OCI-LY1 (cell line): ENCODE measurements around the gene ETV6.

Experiments used
- H2AFZ ChIP-seq: fragments of 200-600 bp; sonication (generic), shearing (Covaris generic); 2 replicates; pipeline ENCODE4 v1.6.0; 2014; ENCODE audit warnings: antibody characterized with exemption, mild to moderate bottlenecking, low read length
- H3F3A ChIP-seq: fragments of 200-600 bp; sonication (generic), shearing (Covaris generic); 2 replicates; pipeline ENCODE4 v1.6.0; 2014; ENCODE audit warnings: mild to moderate bottlenecking, antibody characterized with exemption, low read length, moderate library complexity; ENCODE audit not compliant: insufficient read depth
- H3K27ac ChIP-seq: fragments of 200-600 bp; sonication (generic); 2 replicates; pipeline ENCODE4 v1.5.1; 2014; ENCODE audit warnings: low read length, mixed run types, mild to moderate bottlenecking, low read depth; ENCODE audit not compliant: poor library complexity, severe bottlenecking
- H3K27me3 ChIP-seq: fragments of 200-600 bp; sonication (generic); 2 replicates; pipeline ENCODE4 v1.6.0; 2014; ENCODE audit warnings: antibody characterized with exemption, mild to moderate bottlenecking, low read length, moderate library complexity; ENCODE audit not compliant: insufficient read depth
- H3K36me3 ChIP-seq: fragments of 200-600 bp; sonication (generic); 2 replicates; pipeline ENCODE4 v1.6.1; 2014; ENCODE audit warnings: mild to moderate bottlenecking, antibody characterized with exemption, low read length, moderate library complexity, mixed read lengths; ENCODE audit not compliant: insufficient read depth
- H3K4me1 ChIP-seq: fragments of 200-600 bp; sonication (generic); 2 replicates; pipeline ENCODE4 v1.5.1; 2014; ENCODE audit warnings: mild to moderate bottlenecking, low read length, moderate library complexity; ENCODE audit not compliant: insufficient read depth, severe bottlenecking
- H3K4me2 ChIP-seq: fragments of 200-600 bp; sonication (generic), shearing (Covaris generic); 2 replicates; pipeline ENCODE4 v1.6.1; 2014; ENCODE audit warnings: low read length
- H3K4me3 ChIP-seq: fragments of 200-600 bp; sonication (generic); 2 replicates; pipeline ENCODE4 v1.5.1; 2014; ENCODE audit warnings: low read length, low read depth, mild to moderate bottlenecking, mixed read lengths; ENCODE audit not compliant: poor library complexity, severe bottlenecking
- H3K79me2 ChIP-seq: fragments of 200-600 bp; shearing (Covaris generic); 2 replicates; pipeline ENCODE4 v1.6.1; 2016; ENCODE audit warnings: mixed run types, low read length, mixed read lengths; ENCODE audit not compliant: insufficient read depth
- H3K9ac ChIP-seq: fragments of 200-600 bp; sonication (generic), shearing (Covaris generic); 2 replicates; pipeline ENCODE4 v1.6.1; 2014; ENCODE audit warnings: mild to moderate bottlenecking, low read length, mixed read lengths
- H3K9me2 ChIP-seq: fragments of 200-600 bp; sonication (generic), shearing (Covaris generic); 2 replicates; pipeline ENCODE4 v1.6.1; 2014; ENCODE audit warnings: low read depth, mild to moderate bottlenecking, low read length, mixed read lengths
- H3K9me3 ChIP-seq: fragments of 200-600 bp; shearing (Covaris generic); 2 replicates; pipeline ENCODE4 v1.6.1; 2014; ENCODE audit warnings: low read length, mixed read lengths
- H4K20me1 ChIP-seq: fragments of 200-600 bp; sonication (generic), shearing (Covaris generic); 2 replicates; pipeline ENCODE4 v1.6.0; 2016; ENCODE audit warnings: mild to moderate bottlenecking, low read length; ENCODE audit not compliant: insufficient read depth
- CTCF ChIP-seq: fragments of 200-600 bp; sonication (generic), shearing (Covaris generic); IDR thresholded peaks from 2 replicates; pipeline ENCODE4 v1.5.1; 2017; ENCODE audit warnings: mild to moderate bottlenecking, antibody characterized with exemption, low read length, moderate library complexity, mixed read lengths
- EZH2 ChIP-seq: fragments of 200-600 bp; sonication (generic), shearing (Covaris generic); IDR thresholded peaks from 2 replicates; pipeline ENCODE4 v1.8.0; 2017; ENCODE audit warnings: borderline replicate concordance, mixed run types, mild to moderate bottlenecking, antibody characterized with exemption, low read length, moderate library complexity, mixed read lengths

The ETV6 gene

GRCh38 chr12:11916771-11917170, 267.3 kb downstream of the ETV6 start:
- Histone ChIP-seq H3F3A (no peaks in the 10 kb centered on the region), H3K4me2 (no peak overlapping the region), H3K79me2 (no peaks in the 10 kb centered on the region), H3K27ac (no peak overlapping the region), H3K9me2 (no peaks in the 10 kb centered on the region), H3K36me3 (no peaks in the 10 kb centered on the region), H3K4me3 (no peak overlapping the region), H3K9ac (no peak overlapping the region), H3K4me1 (no peaks in the 10 kb centered on the region), H3K27me3 (no peaks in the 10 kb centered on the region), H2AFZ (no peak overlapping the region), H4K20me1 (no peaks in the 10 kb centered on the region), H3K9me3 (no peaks in the 10 kb centered on the region)
- TF ChIP-seq EZH2 (no peak), CTCF (no peak)

- H3F3A ChIP-seq, result no peaks in the 10 kb centered on the region
- no peak overlapping the region for H2AFZ ChIP-seq
- TF ChIP-seq CTCF (no peak), EZH2 (no peak)
- H4K20me1 ChIP-seq, result no peaks in the 10 kb centered on the region
- H3K9me2 ChIP-seq, result no peaks in the 10 kb centered on the region
- H3K4me1 ChIP-seq, result peaks cover 3% of the 10 kb centered on the region
- no peak overlapping the region for H3K4me3 ChIP-seq
- H3K27me3 ChIP-seq, result no peaks in the 10 kb centered on the region
- no peaks in the 10 kb centered on the region for H3K36me3 ChIP-seq
- H3K4me2 ChIP-seq, result no peak overlapping the region
- H3K27ac ChIP-seq, result no peak overlapping the region
- H3K9ac ChIP-seq, result no peak overlapping the region
- no peaks in the 10 kb centered on the region for H3K9me3 ChIP-seq
- no peaks in the 10 kb centered on the region for H3K79me2 ChIP-seq
Measured at GRCh38 chr12:11917501-11917900, 268.0 kb downstream of the ETV6 start.

GRCh38 chr12:11920231-11920630, 270.8 kb downstream of the ETV6 start:
- Histone ChIP-seq H3K27me3 (no peaks in the 10 kb centered on the region), H3K4me2 (no peak overlapping the region), H3K36me3 (no peaks in the 10 kb centered on the region), H3K79me2 (no peaks in the 10 kb centered on the region), H3K27ac (no peak overlapping the region), H3K9me2 (no peaks in the 10 kb centered on the region), H3K9ac (no peak overlapping the region), H3K4me1 (peaks cover 10% of the 10 kb centered on the region), H3K4me3 (no peak overlapping the region), H3K9me3 (no peaks in the 10 kb centered on the region), H3F3A (no peaks in the 10 kb centered on the region), H2AFZ (no peak overlapping the region), H4K20me1 (no peaks in the 10 kb centered on the region)
- TF ChIP-seq CTCF, result no peak
